Measurements from ENCODE around the gene TRIM34.
"Not testable (repeated sequence)": the region's sequence is repeated elsewhere in the genome, so short reads cannot be mapped to it uniquely, and the experiment has no call there.

The TRIM34 gene

GRCh38 chr11:5631969-5632635 is 7.3 kb downstream of the TRIM34 start:
- Mint-ChIP-seq H3K36me3 (ENCODE audit: low read depth) (peaks cover 58% of the 10 kb centered on the region), H3K4me3 (no peak overlapping the region), H3K27ac (peak overlapping the region; percentile 74), H3K9me3 (no peaks in the 10 kb centered on the region), H3K4me1 (ENCODE audit: low read depth) (peaks cover 33% of the 10 kb centered on the region), H3K27me3 (no peaks in the 10 kb centered on the region)
- intact Hi-C loops (cut with micrococcal nuclease), result no loop called here

GRCh38 chr11:5639953-5640352 is 15.2 kb downstream of the TRIM34 start:
- Mint-ChIP-seq H3K36me3 (ENCODE audit: low read depth) (peaks cover 88% of the 10 kb centered on the region), H3K27me3 (no peaks in the 10 kb centered on the region), H3K9me3 (no peaks in the 10 kb centered on the region), H3K4me1 (ENCODE audit: low read depth) (no peaks in the 10 kb centered on the region), H3K4me3 (no peak overlapping the region), H3K27ac (no peak overlapping the region)
- intact Hi-C loops (cut with micrococcal nuclease), result no loop called here

GRCh38 chr11:5643585-5643984 is 18.8 kb downstream of the TRIM34 start:
- Mint-ChIP-seq H3K9me3 (no peaks in the 10 kb centered on the region), H3K4me1 (ENCODE audit: low read depth) (no peaks in the 10 kb centered on the region), H3K27me3 (no peaks in the 10 kb centered on the region), H3K4me3 (no peak overlapping the region), H3K36me3 (ENCODE audit: low read depth) (peaks cover 52% of the 10 kb centered on the region), H3K27ac (no peak overlapping the region)
- intact Hi-C loops (cut with micrococcal nuclease), result no loop called here

GRCh38 chr11:5646139-5646538 is 21.3 kb downstream of the TRIM34 start:
- Mint-ChIP-seq H3K9me3 (no peaks in the 10 kb centered on the region), H3K27ac (no peak overlapping the region), H3K27me3 (no peaks in the 10 kb centered on the region), H3K36me3 (ENCODE audit: low read depth) (peaks cover 30% of the 10 kb centered on the region), H3K4me1 (ENCODE audit: low read depth) (no peaks in the 10 kb centered on the region), H3K4me3 (no peak overlapping the region)
- intact Hi-C loops (cut with micrococcal nuclease), result no loop called here

- Mint-ChIP-seq H3K36me3 (ENCODE audit: low read depth) (peaks cover 9% of the 10 kb centered on the region), H3K9me3 (peaks cover 9% of the 10 kb centered on the region), H3K27me3 (no peaks in the 10 kb centered on the region), H3K4me3 (no peak overlapping the region), H3K4me1 (ENCODE audit: low read depth) (no peaks in the 10 kb centered on the region), H3K27ac (no peak overlapping the region)
- intact Hi-C loops (cut with micrococcal nuclease), result no loop called here
Measured at GRCh38 chr11:5655474-5655873, 30.7 kb downstream of the TRIM34 start.

GRCh38 chr11:5656956-5657355 is 32.2 kb downstream of the TRIM34 start:
- H3K9me3 Mint-ChIP-seq; H3K36me3 Mint-ChIP-seq (ENCODE audit: low read depth); intact Hi-C loops (cut with micrococcal nuclease); H3K4me3 Mint-ChIP-seq; H3K27ac Mint-ChIP-seq; H3K27me3 Mint-ChIP-seq; H3K4me1 Mint-ChIP-seq (ENCODE audit: low read depth): not testable (repeated sequence)

GRCh38 chr11:5658318-5658717 is 33.5 kb downstream of the TRIM34 start:
- intact Hi-C loops (cut with micrococcal nuclease), result no loop called here
- no peak overlapping the region for H3K4me3 Mint-ChIP-seq
- H3K27me3 Mint-ChIP-seq, result no peaks in the 10 kb centered on the region
- H3K9me3 Mint-ChIP-seq, result peaks cover 2% of the 10 kb centered on the region
- no peaks in the 10 kb centered on the region for H3K4me1 Mint-ChIP-seq (ENCODE audit: low read depth)
- no peak overlapping the region for H3K27ac Mint-ChIP-seq
- peaks cover 9% of the 10 kb centered on the region for H3K36me3 Mint-ChIP-seq (ENCODE audit: low read depth)

- intact Hi-C loops (cut with micrococcal nuclease), result no loop called here
- Mint-ChIP-seq H3K27ac (no peak overlapping the region), H3K4me1 (ENCODE audit: low read depth) (no peaks in the 10 kb centered on the region), H3K36me3 (ENCODE audit: low read depth) (peaks cover 45% of the 10 kb centered on the region), H3K4me3 (no peak overlapping the region), H3K9me3 (no peaks in the 10 kb centered on the region), H3K27me3 (no peaks in the 10 kb centered on the region)
Measured at GRCh38 chr11:5663511-5663910, 38.7 kb downstream of the TRIM34 start.

GRCh38 chr11:5665051-5665570 is 40.3 kb downstream of the TRIM34 start:
- Mint-ChIP-seq H3K36me3 (ENCODE audit: low read depth) (peaks cover 61% of the 10 kb centered on the region), H3K9me3 (no peaks in the 10 kb centered on the region), H3K27me3 (no peaks in the 10 kb centered on the region), H3K4me1 (ENCODE audit: low read depth) (no peaks in the 10 kb centered on the region), H3K4me3 (no peak overlapping the region), H3K27ac (no peak overlapping the region)
- intact Hi-C loops (cut with micrococcal nuclease), result no loop called here

- Mint-ChIP-seq H3K4me1 (ENCODE audit: low read depth) (no peaks in the 10 kb centered on the region), H3K27ac (no peak overlapping the region), H3K36me3 (ENCODE audit: low read depth) (peaks cover 68% of the 10 kb centered on the region), H3K27me3 (no peaks in the 10 kb centered on the region), H3K4me3 (no peak overlapping the region), H3K9me3 (no peaks in the 10 kb centered on the region)
- intact Hi-C loops (cut with micrococcal nuclease), result no loop called here
Measured at GRCh38 chr11:5665746-5666401, 41.1 kb downstream of the TRIM34 start.

GRCh38 chr11:5666402-5666793 is 41.6 kb downstream of the TRIM34 start:
- Mint-ChIP-seq H3K4me1 (ENCODE audit: low read depth) (no peaks in the 10 kb centered on the region), H3K9me3 (no peaks in the 10 kb centered on the region), H3K4me3 (no peak overlapping the region), H3K27ac (no peak overlapping the region), H3K27me3 (no peaks in the 10 kb centered on the region), H3K36me3 (ENCODE audit: low read depth) (peaks cover 73% of the 10 kb centered on the region)
- intact Hi-C loops (cut with micrococcal nuclease), result no loop called here

- no peaks in the 10 kb centered on the region for H3K9me3 Mint-ChIP-seq
- no peaks in the 10 kb centered on the region for H3K27me3 Mint-ChIP-seq
- no peak overlapping the region for H3K4me3 Mint-ChIP-seq
- intact Hi-C loops (cut with micrococcal nuclease), result no loop called here
- no peak overlapping the region for H3K27ac Mint-ChIP-seq
- H3K4me1 Mint-ChIP-seq (ENCODE audit: low read depth), result peaks cover 5% of the 10 kb centered on the region
- H3K36me3 Mint-ChIP-seq (ENCODE audit: low read depth), result peaks cover 63% of the 10 kb centered on the region
Measured at GRCh38 chr11:5671831-5672230, 47.0 kb downstream of the TRIM34 start.

GRCh38 chr11:5674391-5674790 is 49.6 kb downstream of the TRIM34 start:
- H3K27me3 Mint-ChIP-seq, result no peaks in the 10 kb centered on the region
- no peaks in the 10 kb centered on the region for H3K9me3 Mint-ChIP-seq
- intact Hi-C loops (cut with micrococcal nuclease), result no loop called here
- peaks cover 59% of the 10 kb centered on the region for H3K36me3 Mint-ChIP-seq (ENCODE audit: low read depth)
- H3K4me3 Mint-ChIP-seq, result no peak overlapping the region
- H3K4me1 Mint-ChIP-seq (ENCODE audit: low read depth), result peaks cover 19% of the 10 kb centered on the region
- H3K27ac Mint-ChIP-seq, result peak overlapping the region; percentile 5

GRCh38 chr11:5679811-5680210 is 55.0 kb downstream of the TRIM34 start:
- Mint-ChIP-seq H3K4me3 (no peak overlapping the region), H3K27ac (peak overlapping the region; percentile 57), H3K9me3 (no peaks in the 10 kb centered on the region), H3K36me3 (ENCODE audit: low read depth) (peaks cover 54% of the 10 kb centered on the region), H3K27me3 (no peaks in the 10 kb centered on the region), H3K4me1 (ENCODE audit: low read depth) (peaks cover 40% of the 10 kb centered on the region)
- intact Hi-C loops (cut with micrococcal nuclease), result loop anchor here (5.0 to 10.0 kb wide), 2 partner anchors 132 to 555 kb away; partner anchors contain the start of genes CNGA4 and FHIP1B

Data from dendritic cell treated with granulocyte-macrophage colony-stimulating factor and Interleukin-4, amounts not matched to agents 40 ng/mL and 50 ng/mL, for 4 days (primary cell).